Activated CD8-positive, alpha-beta T cell treated with anti-CD3 and anti-CD28 coated beads for 36 hours (primary cell): ENCODE results near the gene PLRG1. TPM values are rescaled to one million over a fixed set of nuclear protein-coding genes. Genes with fewer than 3 reads are reported as not detected.
A peak's percentile ranks its signal among the peaks of the same experiment; 100 is the strongest.

ENCODE experiments used
- ATAC-seq: fragments of 200-7000 bp; cut with Tn5 transposase; one replicate; pipeline ENCODE4 v1.10.0; 2021; ENCODE audit warnings: mild to moderate bottlenecking, moderate library complexity
- CTCF ChIA-PET: fragments of 350-600 bp; sonication (Branson Sonifier 250); formaldehyde crosslinking; loops from one replicate; lab custom pipeline; 2021; ENCODE audit warnings: antibody characterized with exemption; lab: Charles Lee
- POLR2A ChIA-PET: fragments of 350-600 bp; sonication (Branson Sonifier 250); formaldehyde crosslinking; loops from one replicate; lab custom pipeline; 2021; ENCODE audit warnings: antibody characterized with exemption; lab: Charles Lee
- DNase-seq: peaks from one replicate; pipeline ENCODE4 v3.0.0-alpha.2; 2020
- H3K27ac Mint-ChIP-seq: one replicate; pipeline ENCODE4 v1.8.0; 2021; ENCODE audit warnings: mild to moderate bottlenecking, mixed read lengths
- H3K27me3 Mint-ChIP-seq: one replicate; pipeline ENCODE4 v1.8.0; 2021; ENCODE audit warnings: mixed read lengths
- H3K36me3 Mint-ChIP-seq: one replicate; pipeline ENCODE4 v1.8.0; 2021; ENCODE audit warnings: low read depth, mixed read lengths
- H3K4me1 Mint-ChIP-seq: one replicate; pipeline ENCODE4 v1.8.0; 2021; ENCODE audit warnings: low read depth, mixed read lengths
- H3K4me3 Mint-ChIP-seq: one replicate; pipeline ENCODE4 v1.8.0; 2021; ENCODE audit warnings: mild to moderate bottlenecking, moderate library complexity, mixed read lengths
- H3K9me3 Mint-ChIP-seq: one replicate; pipeline ENCODE4 v1.8.0; 2021; ENCODE audit warnings: mixed read lengths
- CTCF ChIP-seq: fragments of 200-600 bp; IDR thresholded peaks from one replicate; pipeline ENCODE4 v1.8.0; 2022; ENCODE audit warnings: antibody characterized with exemption, mild to moderate bottlenecking
- intact Hi-C: fragments of 100-400 bp; cut with micrococcal nuclease; formaldehyde crosslinking; loops from one replicate; pipeline ENCODE4 v1.10.0; 2022
- total RNA-seq, 2 experiments: library from RNA; stranded (reverse); gene quantifications; one replicate each; pipeline ENCODE4 v1.2.3, GENCODE V29; 2021

The PLRG1 gene
- total RNA-seq, 2 experiments from 2014 or later = 114 to 121 TPM

GRCh38 chr4:154502111-154502510 is 48.1 kb downstream of the PLRG1 start:
- Mint-ChIP-seq H3K4me3 (no peak overlapping the region), H3K36me3 (no peaks in the 10 kb centered on the region), H3K27ac (no peak overlapping the region), H3K4me1 (no peaks in the 10 kb centered on the region), H3K9me3 (no peaks in the 10 kb centered on the region), H3K27me3 (peaks cover 23% of the 10 kb centered on the region)
- CTCF ChIA-PET = interaction anchor here (1.2 to 2.2 kb wide), 2 partner anchors 14 to 153 kb away, joined by 4 read pairs; no protein-coding TSS in a partner anchor
- no peak for TF ChIP-seq CTCF
- ATAC-seq = no peak
- no peak for DNase-seq
- intact Hi-C loops = no loop called here
- POLR2A ChIA-PET = no interaction called here

GRCh38 chr4:154497889-154498288 is 52.3 kb downstream of the PLRG1 start:
- no peak overlapping the region for H3K4me3 Mint-ChIP-seq
- no peaks in the 10 kb centered on the region for H3K9me3 Mint-ChIP-seq
- ChIA-PET CTCF (no interaction called here), POLR2A (no interaction called here)
- TF ChIP-seq CTCF = no peak
- ATAC-seq (no peak), DNase-seq (no peak)
- intact Hi-C loops = no loop called here
- no peaks in the 10 kb centered on the region for H3K4me1 Mint-ChIP-seq
- H3K27me3 Mint-ChIP-seq = peaks cover 21% of the 10 kb centered on the region
- H3K27ac Mint-ChIP-seq = no peak overlapping the region
- no peaks in the 10 kb centered on the region for H3K36me3 Mint-ChIP-seq

GRCh38 chr4:154495867-154496266 is 54.3 kb downstream of the PLRG1 start:
- Mint-ChIP-seq H3K4me3 (no peak overlapping the region), H3K4me1 (peaks cover 11% of the 10 kb centered on the region), H3K9me3 (no peaks in the 10 kb centered on the region), H3K27ac (no peak overlapping the region), H3K36me3 (no peaks in the 10 kb centered on the region), H3K27me3 (peaks cover 34% of the 10 kb centered on the region)
- no peak for TF ChIP-seq CTCF
- ATAC-seq = no peak
- no peak for DNase-seq
- CTCF ChIA-PET = interaction anchor here (1.1 kb wide), 1 partner anchor 20 kb away, joined by 3 read pairs; no protein-coding TSS in a partner anchor
- POLR2A ChIA-PET = no interaction called here
- intact Hi-C loops = no loop called here

GRCh38 chr4:154492288-154492687 is 57.9 kb downstream of the PLRG1 start:
- ATAC-seq = no peak
- peak; percentile 4 for DNase-seq
- CTCF ChIA-PET = interaction anchor here (1.1 kb wide), 1 partner anchor 11 kb away, joined by 3 read pairs; no protein-coding TSS in a partner anchor
- POLR2A ChIA-PET = no interaction called here
- peaks cover 16% of the 10 kb centered on the region for H3K4me1 Mint-ChIP-seq
- H3K4me3 Mint-ChIP-seq = peak overlapping the region; percentile 63
- TF ChIP-seq CTCF = no peak
- H3K27ac Mint-ChIP-seq = no peak overlapping the region
- intact Hi-C loops = no loop called here
- H3K9me3 Mint-ChIP-seq = no peaks in the 10 kb centered on the region
- no peaks in the 10 kb centered on the region for H3K36me3 Mint-ChIP-seq
- peaks cover 54% of the 10 kb centered on the region for H3K27me3 Mint-ChIP-seq

- POLR2A ChIA-PET = interaction anchor here (0.9 kb wide), 1 partner anchor 58 kb away, joined by 3 read pairs; the partner anchor contains the start of gene PLRG1
- DNase-seq (peak; percentile 42), ATAC-seq (peak; percentile 60)
- Mint-ChIP-seq H3K27ac (no peak within 1 kb of the TSS), H3K4me1 (peaks cover 16% of the 10 kb centered on the region), H3K4me3 (peak within 1 kb of the TSS; percentile 63), H3K36me3 (no peaks in the 10 kb centered on the region), H3K9me3 (no peaks in the 10 kb centered on the region), H3K27me3 (peaks cover 58% of the 10 kb centered on the region)
- intact Hi-C loops = no loop called here
- no peak for TF ChIP-seq CTCF
- CTCF ChIA-PET = no interaction called here
These were observed 58.6 kb downstream of the PLRG1 start, which contains the start of gene DCHS2 for GRCh38 chr4:154491341-154492271. TSS of gene DCHS2 (minus strand) at chr4:154491799. CDS start at chr4:154491355, 444 bp downstream.
